Coronary artery (tissue), 2 donors: ENCODE data around the gene ZSCAN18.

Experiments
- DNase-seq: peaks from one replicate; pipeline ENCODE4 v3.0.0-alpha.2; 2017; ENCODE audit warnings: low spot score
- H3K27ac ChIP-seq, 2 donors: fragments of 200-600 bp; sonication (generic); one replicate each; pipeline ENCODE4 v1.5.1; 2016 to 2019
- H3K4me3 ChIP-seq: fragments of 200-600 bp; sonication (generic); 2 replicates; pipeline ENCODE4 v1.5.1; 2016; ENCODE audit warnings: mild to moderate bottlenecking, moderate library complexity
- TF ChIP-seq, protein P1 (sequence below): fragments of 200-600 bp; sonication (generic); IDR thresholded peaks from one replicate; pipeline ENCODE4 v1.5.1; 2019; ENCODE audit warnings: antibody characterized with exemption

Gene ZSCAN18

DNA sequence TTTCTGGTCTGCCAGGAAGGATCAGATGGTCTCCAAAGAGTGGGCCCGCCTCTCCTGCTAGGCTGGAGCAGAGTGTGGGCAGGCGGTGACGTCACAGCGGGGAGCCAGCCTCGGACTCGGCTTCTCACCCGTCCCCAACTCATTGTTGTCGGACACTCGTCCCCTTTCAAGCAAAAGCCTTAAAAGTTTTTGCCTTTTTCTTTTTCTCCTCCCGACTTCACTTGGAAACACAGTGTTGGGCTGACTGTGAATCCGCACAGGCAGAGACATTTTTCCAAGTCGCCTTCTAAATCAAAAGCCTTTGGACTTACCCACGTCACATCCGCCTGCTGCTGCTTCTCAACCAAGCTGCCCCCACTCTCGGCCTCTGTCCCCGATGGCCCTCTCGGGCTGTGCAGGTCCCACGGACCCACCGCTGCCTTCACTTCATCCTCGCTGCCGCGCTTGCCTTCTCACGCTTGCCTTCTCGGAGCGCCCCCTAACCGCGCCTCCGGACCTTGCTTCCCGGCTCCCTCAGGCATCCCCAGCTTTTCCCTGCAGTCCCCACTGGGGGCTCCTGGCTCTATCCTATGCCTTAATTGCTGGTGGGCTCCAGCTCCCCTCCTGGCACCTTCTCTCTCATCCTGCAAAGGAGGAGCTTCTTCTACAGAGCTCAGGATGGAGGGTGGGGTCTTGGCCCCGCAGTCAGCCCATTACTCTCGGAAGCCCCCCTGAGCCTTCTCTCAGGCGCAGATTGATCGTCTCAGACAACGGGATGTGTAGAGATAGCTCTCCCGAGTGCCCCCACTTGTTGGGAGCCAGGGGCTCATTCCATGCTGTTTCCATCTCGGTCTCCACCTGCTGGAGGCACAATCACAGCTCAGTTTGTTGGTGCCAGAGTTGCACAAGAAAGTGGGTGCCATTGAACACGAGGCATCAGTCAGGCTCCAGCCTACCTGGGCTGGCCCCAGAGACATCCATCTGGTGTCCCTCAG, 42.8 kb downstream of the ZSCAN18 start:
- H3K4me3 ChIP-seq = peak overlapping the region; percentile 59
- peak overlapping the region; percentile 22 to 53 for H3K27ac ChIP-seq
- TF ChIP-seq, protein P1, sequence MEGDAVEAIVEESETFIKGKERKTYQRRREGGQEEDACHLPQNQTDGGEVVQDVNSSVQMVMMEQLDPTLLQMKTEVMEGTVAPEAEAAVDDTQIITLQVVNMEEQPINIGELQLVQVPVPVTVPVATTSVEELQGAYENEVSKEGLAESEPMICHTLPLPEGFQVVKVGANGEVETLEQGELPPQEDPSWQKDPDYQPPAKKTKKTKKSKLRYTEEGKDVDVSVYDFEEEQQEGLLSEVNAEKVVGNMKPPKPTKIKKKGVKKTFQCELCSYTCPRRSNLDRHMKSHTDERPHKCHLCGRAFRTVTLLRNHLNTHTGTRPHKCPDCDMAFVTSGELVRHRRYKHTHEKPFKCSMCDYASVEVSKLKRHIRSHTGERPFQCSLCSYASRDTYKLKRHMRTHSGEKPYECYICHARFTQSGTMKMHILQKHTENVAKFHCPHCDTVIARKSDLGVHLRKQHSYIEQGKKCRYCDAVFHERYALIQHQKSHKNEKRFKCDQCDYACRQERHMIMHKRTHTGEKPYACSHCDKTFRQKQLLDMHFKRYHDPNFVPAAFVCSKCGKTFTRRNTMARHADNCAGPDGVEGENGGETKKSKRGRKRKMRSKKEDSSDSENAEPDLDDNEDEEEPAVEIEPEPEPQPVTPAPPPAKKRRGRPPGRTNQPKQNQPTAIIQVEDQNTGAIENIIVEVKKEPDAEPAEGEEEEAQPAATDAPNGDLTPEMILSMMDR = no peak
- DNase-seq = no peak

GRCh38 chr19:58053480-58054156, 44.4 kb downstream of the ZSCAN18 start:
- peak overlapping the region; percentile 59 for H3K4me3 ChIP-seq
- TF ChIP-seq, protein P1 = no peak
- H3K27ac ChIP-seq = no peak overlapping the region
- DNase-seq = no peak

GRCh38 chr19:58052256-58052655, 45.8 kb downstream of the ZSCAN18 start:
- H3K27ac ChIP-seq = no peak overlapping the region
- DNase-seq = no peak
- TF ChIP-seq, protein P1 = no peak
- no peak overlapping the region for H3K4me3 ChIP-seq

- Histone ChIP-seq H3K4me3 (no peak overlapping the region), H3K27ac (no peak overlapping the region)
- TF ChIP-seq, protein P1 = no peak
- DNase-seq = no peak
Observed at GRCh38 chr19:58047672-58048071, 50.4 kb downstream of the ZSCAN18 start.

- Histone ChIP-seq H3K27ac (no peak overlapping the region), H3K4me3 (no peak overlapping the region)
- DNase-seq = no peak
- TF ChIP-seq, protein P1 = no peak
Observed at GRCh38 chr19:58046856-58047255, 51.2 kb downstream of the ZSCAN18 start.

GRCh38 chr19:58045411-58046050, 52.5 kb downstream of the ZSCAN18 start:
- H3K27ac ChIP-seq = no peak overlapping the region
- H3K4me3 ChIP-seq = no peak overlapping the region
- no peak for DNase-seq

More at GRCh38 chr19:58045411-58046050, 52.5 kb downstream of the ZSCAN18 start:
- TF ChIP-seq, protein P1 = no peak
